GM21526 (cell line): Measurements from ENCODE around the gene PIGS.

Experiments
- ATAC-seq: cut with Tn5 transposase; IDR thresholded peaks from one replicate; pipeline ENCODE4 v1.9.1; 2021; ENCODE audit warnings: moderate library complexity; ENCODE audit not compliant: unreplicated experiment, low FRiP score

The PIGS gene

GRCh38 chr17:28551421-28552175 is 19.7 kb downstream of the PIGS start:
- ATAC-seq, result no peak

- no peak for ATAC-seq
Observed at GRCh38 chr17:28550858-28551257, 20.5 kb downstream of the PIGS start.

GRCh38 chr17:28549236-28550132 is 21.8 kb downstream of the PIGS start:
- no peak for ATAC-seq

- ATAC-seq, result no peak
Observed at GRCh38 chr17:28548417-28549130, 22.8 kb downstream of the PIGS start.

- ATAC-seq, result no peak
Observed at GRCh38 chr17:28547623-28548416, 23.5 kb downstream of the PIGS start.

- no peak for ATAC-seq
Observed at GRCh38 chr17:28547096-28547622, 24.2 kb downstream of the PIGS start.

GRCh38 chr17:28545787-28546415 is 25.4 kb downstream of the PIGS start:
- ATAC-seq, result no peak

GRCh38 chr17:28545141-28545503 is 26.2 kb downstream of the PIGS start:
- no peak for ATAC-seq

GRCh38 chr17:28544402-28545140 is 26.8 kb downstream of the PIGS start:
- ATAC-seq, result no peak

- ATAC-seq, result no peak
Observed at GRCh38 chr17:28541439-28541838, 29.9 kb downstream of the PIGS start.

- no peak for ATAC-seq
Observed at GRCh38 chr17:28540231-28540630, 31.1 kb downstream of the PIGS start.

- ATAC-seq, result no peak
Observed at GRCh38 chr17:28538296-28538895, 32.9 kb downstream of the PIGS start.

GRCh38 chr17:28537219-28537610 is 34.1 kb downstream of the PIGS start:
- no peak for ATAC-seq

- no peak for ATAC-seq
Observed at GRCh38 chr17:28536532-28537218, 34.6 kb downstream of the PIGS start.

- no peak for ATAC-seq
Observed at GRCh38 chr17:28534740-28535375, 36.5 kb downstream of the PIGS start.

- ATAC-seq, result no peak
Observed at GRCh38 chr17:28533091-28533807, 38.1 kb downstream of the PIGS start.
